PC-3 (cell line): ENCODE results near the gene LHFPL6. TPM values are rescaled to one million over a fixed set of nuclear protein-coding genes. Genes with fewer than 3 reads are reported as not detected.

Experiments
- ATAC-seq: fragments of 200-7000 bp; cut with Tn5 transposase; 2 replicates; pipeline ENCODE4 v1.9.1; 2020; ENCODE audit warnings: mild to moderate bottlenecking, moderate library complexity
- BruUV-seq: library from RNA; stranded (reverse); fragments of 400-500 nt; replicated peaks from 2 replicates; lab custom pipeline; 2021; lab: Mats Ljungman, UMichigan
- CTCF ChIA-PET: fragments of 300-600 bp; sonication (Branson Sonifier 250); formaldehyde crosslinking; loops from one replicate; lab custom pipeline; 2022; ENCODE audit warnings: antibody characterized with exemption; lab: Charles Lee
- POLR2A ChIA-PET: fragments of 300-600 bp; sonication (Branson Sonifier 250); formaldehyde crosslinking; loops from one replicate; lab custom pipeline; 2022; ENCODE audit warnings: antibody characterized with exemption; ENCODE audit not compliant: unreplicated experiment; lab: Charles Lee
- DNase-seq: peaks from one replicate; pipeline ENCODE4 v3.0.0-alpha.2; 2015
- H2AFZ ChIP-seq: fragments of 300-600 bp; sonication (generic); 2 replicates; pipeline ENCODE4 v1.6.0; 2016; ENCODE audit warnings: antibody characterized with exemption, low read length
- H3F3A ChIP-seq: fragments of 300-600 bp; sonication (generic); one replicate; pipeline ENCODE4 v1.6.0; 2017; ENCODE audit warnings: antibody characterized with exemption, low read length, control low read depth, mild to moderate bottlenecking; ENCODE audit not compliant: unreplicated experiment
- H3K27ac ChIP-seq: fragments of 300-600 bp; sonication (generic); 2 replicates; pipeline ENCODE4 v1.5.1; 2016; ENCODE audit warnings: mild to moderate bottlenecking, low read length
- H3K27me3 ChIP-seq: fragments of 300-600 bp; sonication (generic); 2 replicates; pipeline ENCODE4 v1.6.1; 2016; ENCODE audit warnings: low read length, mixed read lengths
- H3K36me3 ChIP-seq: fragments of 300-600 bp; sonication (generic); 2 replicates; pipeline ENCODE4 v1.6.1; 2016; ENCODE audit warnings: low read depth, mixed run types, low read length, mixed read lengths
- H3K4me1 ChIP-seq: fragments of 300-600 bp; sonication (generic); 2 replicates; pipeline ENCODE4 v1.5.1; 2016; ENCODE audit warnings: low read length; ENCODE audit not compliant: insufficient read depth
- H3K4me2 ChIP-seq: fragments of 300-600 bp; sonication (generic); 2 replicates; pipeline ENCODE4 v1.6.0; 2016; ENCODE audit warnings: low read length
- H3K4me3 ChIP-seq: fragments of 300-600 bp; sonication (generic); 2 replicates; pipeline ENCODE4 v1.5.1; 2016; ENCODE audit warnings: mild to moderate bottlenecking, low read length, mixed read lengths
- H3K79me2 ChIP-seq: fragments of 300-600 bp; sonication (generic); 2 replicates; pipeline ENCODE4 v1.6.1; 2017; ENCODE audit warnings: low read length, mixed read lengths
- H3K9ac ChIP-seq: fragments of 300-600 bp; sonication (generic); 2 replicates; pipeline ENCODE4 v1.6.0; 2016; ENCODE audit warnings: mild to moderate bottlenecking, low read length
- H3K9me2 ChIP-seq: fragments of 300-600 bp; sonication (generic); replicated peaks from 2 replicates; pipeline ENCODE4 v1.6.1; 2016; ENCODE audit warnings: mixed run types, low read length, mixed read lengths
- H3K9me3 ChIP-seq: fragments of 300-600 bp; sonication (generic); 2 replicates; pipeline ENCODE4 v1.6.1; 2016; ENCODE audit warnings: low read length, mixed read lengths
- H4K20me1 ChIP-seq: fragments of 300-600 bp; sonication (generic); 2 replicates; pipeline ENCODE4 v1.6.1; 2016; ENCODE audit warnings: low read length, mixed read lengths
- CTCF ChIP-seq: fragments of 300-600 bp; sonication (generic); conservative IDR thresholded peaks from 2 replicates; pipeline ENCODE4 v1.5.1; 2017; ENCODE audit warnings: antibody characterized with exemption, low read depth, mild to moderate bottlenecking, low read length
- EZH2 ChIP-seq: fragments of 300-600 bp; sonication (generic); IDR thresholded peaks from one replicate; pipeline ENCODE4 v1.6.1; 2017; ENCODE audit warnings: antibody characterized with exemption, mild to moderate bottlenecking, low read length; ENCODE audit not compliant: unreplicated experiment
- EZH2phosphoT487 ChIP-seq: fragments of 300-600 bp; sonication (generic); IDR thresholded peaks from 2 replicates; pipeline ENCODE4 v1.6.1; 2018; ENCODE audit warnings: mild to moderate bottlenecking, antibody characterized with exemption, low read length, borderline replicate concordance
- intact Hi-C: fragments of 100-400 bp; cut with micrococcal nuclease; formaldehyde crosslinking; loops from 2 replicates; pipeline ENCODE4 v1.9.0; 2023
- total RNA-seq: library from RNA; depleted of rRNA; stranded (reverse); fragments of >200 nt; gene quantifications from 2 replicates; pipeline ENCODE4 v1.2.3, GENCODE V29; 2014

The LHFPL6 gene
- total RNA-seq, 1 experiment from 2014 or later, result 7.8 TPM

- Histone ChIP-seq H3K9me3 (no peaks in the 10 kb centered on the region), H3K9ac (no peak overlapping the region), H3F3A (no peaks in the 10 kb centered on the region), H3K9me2 (no peaks in the 10 kb centered on the region), H3K36me3 (no peaks in the 10 kb centered on the region), H3K27ac (no peak overlapping the region), H2AFZ (no peak overlapping the region), H3K4me2 (no peak overlapping the region), H3K79me2 (no peaks in the 10 kb centered on the region), H3K4me3 (no peak overlapping the region), H3K27me3 (no peaks in the 10 kb centered on the region), H3K4me1 (peaks cover 13% of the 10 kb centered on the region), H4K20me1 (no peaks in the 10 kb centered on the region)
- ChIA-PET CTCF (no interaction called here), POLR2A (no interaction called here)
- ATAC-seq, result no peak
- DNase-seq, result no peak
- TF ChIP-seq EZH2 (no peak), EZH2phosphoT487 (no peak), CTCF (no peak)
- intact Hi-C loops, result no loop called here
- no TSS peak for BruUV-seq
Observed at GRCh38 chr13:39486758-39487157, 116.2 kb downstream of the LHFPL6 start.

GRCh38 chr13:39485314-39485700 is 117.7 kb downstream of the LHFPL6 start:
- Histone ChIP-seq H3K9me2 (no peaks in the 10 kb centered on the region), H3K36me3 (no peaks in the 10 kb centered on the region), H2AFZ (no peak overlapping the region), H3K9ac (no peak overlapping the region), H3K9me3 (no peaks in the 10 kb centered on the region), H3K4me3 (0 out of 2 replicates have a peak overlapping the region, but pooled peaks have one; percentile 15), H3K4me1 (peaks cover 13% of the 10 kb centered on the region), H3K27ac (peak overlapping the region; percentile 53), H3K27me3 (no peaks in the 10 kb centered on the region), H3K4me2 (peak overlapping the region; percentile 57), H4K20me1 (no peaks in the 10 kb centered on the region), H3F3A (no peaks in the 10 kb centered on the region), H3K79me2 (no peaks in the 10 kb centered on the region)
- no peak for TF ChIP-seq EZH2phosphoT487
- TF ChIP-seq EZH2, result no peak
- no peak for TF ChIP-seq CTCF
- DNase-seq, result no peak
- intact Hi-C loops, result no loop called here
- POLR2A ChIA-PET, result no interaction called here
- CTCF ChIA-PET, result no interaction called here
- no TSS peak for BruUV-seq
- ATAC-seq, result no peak; the same call in 1 of the 2 replicates

GRCh38 chr13:39484506-39485313 is 118.3 kb downstream of the LHFPL6 start:
- DNase-seq, result peak; percentile 59
- Histone ChIP-seq H3K9ac (no peak overlapping the region), H3K27me3 (no peaks in the 10 kb centered on the region), H3K4me2 (peak overlapping the region; percentile 57), H3K4me3 (0 out of 2 replicates have a peak overlapping the region, but pooled peaks have one; percentile 15), H3K79me2 (no peaks in the 10 kb centered on the region), H3K27ac (peak overlapping the region; percentile 53), H3K4me1 (peaks cover 13% of the 10 kb centered on the region), H3K9me2 (no peaks in the 10 kb centered on the region), H2AFZ (no peak overlapping the region), H3K9me3 (no peaks in the 10 kb centered on the region), H3K36me3 (no peaks in the 10 kb centered on the region), H4K20me1 (no peaks in the 10 kb centered on the region), H3F3A (no peaks in the 10 kb centered on the region)
- TF ChIP-seq EZH2phosphoT487, result no peak
- intact Hi-C loops, result no loop called here
- POLR2A ChIA-PET, result no interaction called here
- no TSS peak for BruUV-seq
- peak; percentile 95 for ATAC-seq
- CTCF ChIA-PET, result no interaction called here
